ENCODE measurements around the gene MAFG. TPM values are rescaled to one million over a fixed set of nuclear protein-coding genes. Genes with fewer than 3 reads are reported as not detected.

Gene MAFG
- total RNA-seq, 2 experiments from 2014 or later = 10.8 to 13.3 TPM

GRCh38 chr17:81917565-81918332 lies 9.8 kb downstream of the MAFG start, which contains the start of gene SIRT7:
SIRT7 (minus strand) TSS chr17:81918176; CDS start chr17:81918131, 45 bp downstream.
- H3K27me3 Mint-ChIP-seq = no peaks in the 10 kb centered on the region
- ChIA-PET POLR2A (interaction anchor here (0.6 to 3.0 kb wide), 6 partner anchors 9 to 120 kb away, joined by 3 to 26 read pairs (median 4); partner anchors contain the start of genes DCXR, MAFG and P4HB), CTCF (no interaction called here)
- TF ChIP-seq CTCF (IDR thresholded peaks at IDR 0.05) = no peak
- peak; percentile 90 for ATAC-seq (ENCODE audit: poor library complexity)
- H3K9me3 Mint-ChIP-seq = no peaks in the 10 kb centered on the region
- peaks cover 39% of the 10 kb centered on the region for H3K36me3 ChIP-seq (ENCODE audit: insufficient read depth, low read length)
- H3K4me3 Mint-ChIP-seq = peak within 1 kb of the TSS; percentile 97
- peaks cover 26% of the 10 kb centered on the region for H3K4me1 Mint-ChIP-seq (ENCODE audit: low read depth)
- peak within 1 kb of the TSS; percentile 71 for H3K4me3 ChIP-seq (ENCODE audit: low read length)
- DNase-seq = peak; percentile 67 to 95 (median 83)
- intact Hi-C loops (cut with DNase I, micrococcal nuclease) = loop anchor here (1.0 to 5.0 kb wide), 2 partner anchors 56 to 85 kb away; partner anchors contain the start of gene MCRIP1 (in 1 of the 2)
- H3K27ac ChIP-seq (ENCODE audit: low read depth in 1 of 2, low read length in 2 of 2) = peak within 1 kb of the TSS in 1 of 2 donors; percentile 23
- peaks cover 46% of the 10 kb centered on the region for H3K36me3 Mint-ChIP-seq (ENCODE audit: low read depth)
- peaks cover 40% of the 10 kb centered on the region for H3K4me1 ChIP-seq (ENCODE audit: insufficient read depth, low read length)
- no peaks in the 10 kb centered on the region for H3K27me3 ChIP-seq (ENCODE audit: control insufficient read depth in 1 of 2, insufficient read depth in 2 of 2, low read length in 2 of 2)
- H3K9me3 ChIP-seq (ENCODE audit: control insufficient read depth in 1 of 2, insufficient read depth in 1 of 2, low read length in 2 of 2) = no peaks in the 10 kb centered on the region
- peak within 1 kb of the TSS; percentile 85 for H3K27ac Mint-ChIP-seq

GRCh38 chr17:81916234-81917001 lies 11.1 kb downstream of the MAFG start:
- H3K4me1 ChIP-seq (ENCODE audit: insufficient read depth, low read length) = peaks cover 42% of the 10 kb centered on the region
- peaks cover 46% of the 10 kb centered on the region for H3K36me3 ChIP-seq (ENCODE audit: insufficient read depth, low read length)
- H3K9me3 ChIP-seq (ENCODE audit: control insufficient read depth in 1 of 2, insufficient read depth in 1 of 2, low read length in 2 of 2) = no peaks in the 10 kb centered on the region
- ATAC-seq (ENCODE audit: poor library complexity) (no peak), DNase-seq (peak in 1 of 14 experiments; percentile 42)
- peaks cover 26% of the 10 kb centered on the region for H3K4me1 Mint-ChIP-seq (ENCODE audit: low read depth)
- H3K4me3 ChIP-seq (ENCODE audit: low read length) = peak overlapping the region; percentile 71
- intact Hi-C loops (cut with DNase I, micrococcal nuclease) = loop anchor here in 1 of 2 experiments (5.0 kb wide), 1 partner anchor 84 kb away; the partner anchor contains the start of gene MCRIP1
- H3K27ac ChIP-seq (ENCODE audit: low read depth in 1 of 2, low read length in 2 of 2) = no peak overlapping the region
- CTCF ChIA-PET = no interaction called here
- H3K27me3 ChIP-seq (ENCODE audit: control insufficient read depth in 1 of 2, insufficient read depth in 2 of 2, low read length in 2 of 2) = no peaks in the 10 kb centered on the region
- TF ChIP-seq CTCF (IDR thresholded peaks at IDR 0.05) = no peak
- H3K27ac Mint-ChIP-seq = peak overlapping the region; percentile 69
- H3K27me3 Mint-ChIP-seq = no peaks in the 10 kb centered on the region
- no peaks in the 10 kb centered on the region for H3K9me3 Mint-ChIP-seq
- H3K4me3 Mint-ChIP-seq = peak overlapping the region; percentile 87
- POLR2A ChIA-PET = interaction anchor here (1.0 to 3.0 kb wide), 5 partner anchors 11 to 121 kb away, joined by 3 to 26 read pairs (median 5); partner anchors contain the start of genes DCXR, MAFG and P4HB
- peaks cover 55% of the 10 kb centered on the region for H3K36me3 Mint-ChIP-seq (ENCODE audit: low read depth)

GRCh38 chr17:81915331-81915730 lies 12.2 kb downstream of the MAFG start:
- intact Hi-C loops (cut with DNase I, micrococcal nuclease) = loop anchor here in 1 of 2 experiments (5.0 kb wide), 1 partner anchor 83 kb away; the partner anchor contains the start of gene MCRIP1
- H3K27ac ChIP-seq (ENCODE audit: low read depth in 1 of 2, low read length in 2 of 2) = no peak overlapping the region
- POLR2A ChIA-PET = interaction anchor here (3.0 kb wide), 1 partner anchor 12 kb away, joined by 26 read pairs; the partner anchor contains the start of gene MAFG
- ATAC-seq (ENCODE audit: poor library complexity) = no peak
- TF ChIP-seq CTCF (IDR thresholded peaks at IDR 0.05) = no peak
- H3K27me3 Mint-ChIP-seq = no peaks in the 10 kb centered on the region
- H3K4me3 Mint-ChIP-seq = peak overlapping the region; percentile 87
- H3K4me1 Mint-ChIP-seq (ENCODE audit: low read depth) = peaks cover 30% of the 10 kb centered on the region
- H3K4me3 ChIP-seq (ENCODE audit: low read length) = no peak overlapping the region
- H3K9me3 Mint-ChIP-seq = no peaks in the 10 kb centered on the region
- H3K36me3 Mint-ChIP-seq (ENCODE audit: low read depth) = peaks cover 52% of the 10 kb centered on the region
- peaks cover 47% of the 10 kb centered on the region for H3K4me1 ChIP-seq (ENCODE audit: insufficient read depth, low read length)
- CTCF ChIA-PET = no interaction called here
- no peak for DNase-seq
- H3K27ac Mint-ChIP-seq = no peak overlapping the region
- peaks cover 46% of the 10 kb centered on the region for H3K36me3 ChIP-seq (ENCODE audit: insufficient read depth, low read length)
- no peaks in the 10 kb centered on the region for H3K27me3 ChIP-seq (ENCODE audit: control insufficient read depth in 1 of 2, insufficient read depth in 2 of 2, low read length in 2 of 2)
- H3K9me3 ChIP-seq (ENCODE audit: control insufficient read depth in 1 of 2, insufficient read depth in 1 of 2, low read length in 2 of 2) = no peaks in the 10 kb centered on the region

Data from CD4-positive, alpha-beta T cell (primary cell).